ENCODE data around the gene PHACTR4.
"Not testable (repeated sequence)": the region's sequence is repeated elsewhere in the genome, so short reads cannot be mapped to it uniquely, and the experiment has no call there.

The PHACTR4 gene

DNA sequence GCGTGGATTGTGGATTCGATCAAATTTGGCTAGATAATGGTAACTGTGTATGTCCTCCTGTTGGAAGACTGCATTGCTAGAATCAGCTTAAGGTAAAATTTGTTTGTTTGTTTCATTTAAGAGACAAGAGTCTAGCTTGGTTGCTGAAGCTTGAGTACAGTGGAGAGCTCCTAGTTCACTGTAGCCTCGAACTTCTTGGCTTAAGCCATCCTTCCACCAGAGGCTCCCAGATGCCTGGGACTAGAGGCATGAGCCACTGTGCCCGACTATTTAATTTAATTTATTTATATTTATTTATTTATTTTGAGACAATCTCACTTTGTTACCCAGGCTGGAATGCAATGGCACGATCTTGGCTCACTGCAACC, 1.5 kb downstream of the PHACTR4 start:
- no peak for DNase-seq (ENCODE audit: low read depth)
- in situ Hi-C loops (cut with HindIII; ENCODE audit: low sequenced_read_pairs): no loop called here
- TF ChIP-seq, protein P1, sequence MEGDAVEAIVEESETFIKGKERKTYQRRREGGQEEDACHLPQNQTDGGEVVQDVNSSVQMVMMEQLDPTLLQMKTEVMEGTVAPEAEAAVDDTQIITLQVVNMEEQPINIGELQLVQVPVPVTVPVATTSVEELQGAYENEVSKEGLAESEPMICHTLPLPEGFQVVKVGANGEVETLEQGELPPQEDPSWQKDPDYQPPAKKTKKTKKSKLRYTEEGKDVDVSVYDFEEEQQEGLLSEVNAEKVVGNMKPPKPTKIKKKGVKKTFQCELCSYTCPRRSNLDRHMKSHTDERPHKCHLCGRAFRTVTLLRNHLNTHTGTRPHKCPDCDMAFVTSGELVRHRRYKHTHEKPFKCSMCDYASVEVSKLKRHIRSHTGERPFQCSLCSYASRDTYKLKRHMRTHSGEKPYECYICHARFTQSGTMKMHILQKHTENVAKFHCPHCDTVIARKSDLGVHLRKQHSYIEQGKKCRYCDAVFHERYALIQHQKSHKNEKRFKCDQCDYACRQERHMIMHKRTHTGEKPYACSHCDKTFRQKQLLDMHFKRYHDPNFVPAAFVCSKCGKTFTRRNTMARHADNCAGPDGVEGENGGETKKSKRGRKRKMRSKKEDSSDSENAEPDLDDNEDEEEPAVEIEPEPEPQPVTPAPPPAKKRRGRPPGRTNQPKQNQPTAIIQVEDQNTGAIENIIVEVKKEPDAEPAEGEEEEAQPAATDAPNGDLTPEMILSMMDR (IDR thresholded peaks at IDR 0.05; ENCODE audit: low read depth, low read length, missing control alignments): no peak
- H3K4me3 ChIP-seq (ENCODE audit: low read depth, low read length): peak overlapping the region; percentile 91

DNA sequence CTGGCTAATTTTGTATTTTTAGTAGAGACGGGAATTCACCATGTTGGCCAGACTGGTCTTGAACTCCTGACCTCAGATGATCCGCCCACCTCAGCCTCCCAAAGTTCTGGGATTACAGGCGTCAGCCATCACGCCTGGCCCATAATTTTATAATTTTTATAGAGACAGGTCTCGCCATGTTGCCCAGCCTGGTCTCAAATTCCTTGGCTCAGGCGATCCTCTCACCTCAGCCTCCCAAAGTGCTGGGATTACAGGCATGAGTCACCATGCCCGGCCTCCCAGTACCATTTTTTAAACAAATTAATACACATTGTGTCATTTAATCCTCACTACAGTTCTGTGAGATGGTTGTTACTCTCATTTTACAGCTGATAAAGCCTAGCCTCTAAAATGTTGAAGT, 3.9 kb downstream of the PHACTR4 start:
- in situ Hi-C loops (cut with HindIII; ENCODE audit: low sequenced_read_pairs); H3K4me3 ChIP-seq (ENCODE audit: low read depth, low read length); DNase-seq (ENCODE audit: low read depth): not testable (repeated sequence)

DNA sequence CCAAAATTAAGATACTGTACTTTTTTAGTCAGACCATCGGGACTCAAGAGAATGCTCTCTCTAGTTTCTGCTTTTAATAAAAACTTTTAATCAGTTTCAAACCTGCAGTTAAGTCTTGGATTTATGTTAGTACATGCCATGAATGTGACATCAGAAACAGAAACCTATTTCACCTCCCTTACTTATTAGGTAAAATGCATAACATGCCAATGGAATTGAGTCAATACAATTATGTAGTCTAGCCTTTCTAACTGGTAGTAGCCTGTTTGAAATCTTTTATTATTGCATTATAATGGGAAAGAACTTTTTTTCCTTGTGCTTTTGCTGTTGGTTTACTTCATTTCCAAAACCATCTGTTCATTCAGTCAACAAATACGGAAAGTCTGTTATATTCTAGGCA, 4.8 kb downstream of the PHACTR4 start:
- no peak for DNase-seq (ENCODE audit: low read depth)
- in situ Hi-C loops (cut with HindIII; ENCODE audit: low sequenced_read_pairs): no loop called here
- TF ChIP-seq, protein P1 (IDR thresholded peaks at IDR 0.05; ENCODE audit: low read depth, low read length, missing control alignments): no peak
- H3K4me3 ChIP-seq (ENCODE audit: low read depth, low read length): no peak overlapping the region

DNA sequence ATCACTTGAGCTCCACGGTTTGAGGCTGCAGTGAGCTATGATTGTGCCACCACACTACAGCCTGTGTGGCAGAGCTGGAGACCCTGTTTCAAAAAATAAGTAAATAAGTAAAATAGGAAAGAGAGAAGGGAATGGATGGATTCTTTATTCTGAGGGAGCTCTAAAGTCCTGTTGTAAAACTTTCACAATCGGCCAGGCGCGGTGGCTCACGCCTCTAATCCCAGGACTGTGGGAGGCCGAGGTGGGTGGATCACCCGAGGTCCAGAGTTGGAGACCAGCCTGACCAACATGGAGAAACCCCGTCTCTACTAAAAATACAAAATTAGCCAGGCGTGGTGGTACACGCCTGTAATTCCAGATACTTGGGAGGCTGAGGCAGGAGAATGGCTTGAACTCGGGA, 6.1 kb downstream of the PHACTR4 start:
- in situ Hi-C loops (cut with HindIII; ENCODE audit: low sequenced_read_pairs); H3K4me3 ChIP-seq (ENCODE audit: low read depth, low read length); DNase-seq (ENCODE audit: low read depth): not testable (repeated sequence)

DNA sequence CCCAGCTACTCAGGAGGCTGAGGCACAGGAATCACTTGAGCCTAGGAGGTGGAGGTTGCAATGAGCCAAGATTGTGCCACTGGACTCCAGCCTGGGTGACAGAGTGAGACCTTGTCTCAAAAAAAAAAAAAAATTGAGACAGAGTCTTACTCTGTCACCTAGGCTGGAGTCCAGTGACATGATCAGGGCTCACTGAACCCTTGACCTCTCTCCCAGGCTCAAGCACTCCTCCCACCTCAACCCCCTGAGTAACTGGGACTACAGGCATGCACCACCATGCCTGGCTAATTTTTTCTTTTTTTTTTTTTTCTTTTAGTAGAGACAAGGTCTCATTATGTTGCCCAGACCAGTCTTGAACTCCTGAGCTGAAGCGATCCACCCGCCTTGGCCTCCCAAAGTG, 6.7 kb downstream of the PHACTR4 start:
- H3K4me3 ChIP-seq (ENCODE audit: low read depth, low read length); DNase-seq (ENCODE audit: low read depth); in situ Hi-C loops (cut with HindIII; ENCODE audit: low sequenced_read_pairs): not testable (repeated sequence)

DNA sequence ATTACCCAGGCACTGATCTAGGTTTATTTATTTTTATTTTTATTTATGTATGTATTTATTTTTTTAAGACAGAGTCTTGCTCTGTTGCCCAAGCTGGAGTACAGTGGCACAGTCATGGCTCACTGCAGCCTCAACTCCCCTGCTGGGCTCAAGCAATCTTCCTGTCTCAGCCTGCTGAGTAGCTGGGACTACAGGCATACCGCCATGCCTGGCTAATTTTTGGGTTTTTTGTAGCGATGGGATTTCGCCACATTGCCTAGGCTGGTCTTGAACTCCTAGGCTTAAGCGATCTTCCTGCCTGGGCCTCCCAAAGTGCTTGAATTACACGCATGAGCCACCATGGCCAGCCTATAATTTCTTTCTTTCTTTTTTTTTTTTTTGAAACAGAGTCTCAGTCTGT, 9.4 kb downstream of the PHACTR4 start:
- H3K4me3 ChIP-seq (ENCODE audit: low read depth, low read length): no peak overlapping the region
- no peak for DNase-seq (ENCODE audit: low read depth)
- in situ Hi-C loops (cut with HindIII; ENCODE audit: low sequenced_read_pairs): no loop called here
- TF ChIP-seq, protein P1 (IDR thresholded peaks at IDR 0.05; ENCODE audit: low read depth, low read length, missing control alignments): no peak

DNA sequence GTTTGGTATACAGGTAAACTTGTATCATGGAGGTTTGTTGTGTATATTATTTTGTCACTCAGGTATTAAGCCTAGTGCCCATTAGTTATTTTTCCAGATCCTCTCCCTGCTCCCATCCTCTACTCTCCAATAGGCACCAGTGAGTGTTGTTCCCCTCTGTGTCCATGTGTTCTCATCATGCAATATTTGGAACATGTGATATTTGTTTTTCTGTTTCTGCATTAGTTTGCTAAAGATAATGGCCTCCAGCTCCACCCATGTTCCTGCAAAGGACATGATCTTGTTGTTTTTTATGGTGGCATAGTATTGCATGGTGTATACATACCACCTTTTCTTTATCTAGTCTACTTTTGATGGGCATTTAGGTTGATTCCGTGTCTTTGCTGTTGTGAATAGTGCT, 10.9 kb downstream of the PHACTR4 start:
- no peak for DNase-seq (ENCODE audit: low read depth)
- H3K4me3 ChIP-seq (ENCODE audit: low read depth, low read length): no peak overlapping the region
- in situ Hi-C loops (cut with HindIII; ENCODE audit: low sequenced_read_pairs): no loop called here
- TF ChIP-seq, protein P1 (IDR thresholded peaks at IDR 0.05; ENCODE audit: low read depth, low read length, missing control alignments): no peak

DNA sequence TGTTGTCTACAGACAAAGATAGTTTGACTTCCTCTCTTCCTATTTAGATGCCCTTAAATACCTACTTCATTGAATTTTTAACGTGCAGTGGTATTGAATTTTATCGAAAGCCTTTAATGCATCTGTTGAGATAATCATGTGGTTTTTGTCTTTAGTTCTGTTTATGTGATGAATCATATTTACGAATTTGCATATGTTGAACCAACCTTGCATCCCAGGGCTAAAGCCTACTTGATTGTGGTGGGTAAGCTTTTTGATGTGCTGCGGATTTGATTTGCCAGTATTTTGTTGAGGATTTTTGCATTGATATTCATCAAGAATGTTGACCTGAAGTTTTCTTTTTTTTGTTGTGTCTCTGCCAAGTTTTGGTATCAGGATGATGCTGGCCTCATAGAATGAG, 14.2 kb downstream of the PHACTR4 start:
- DNase-seq (ENCODE audit: low read depth); H3K4me3 ChIP-seq (ENCODE audit: low read depth, low read length); in situ Hi-C loops (cut with HindIII; ENCODE audit: low sequenced_read_pairs): not testable (repeated sequence)

DNA sequence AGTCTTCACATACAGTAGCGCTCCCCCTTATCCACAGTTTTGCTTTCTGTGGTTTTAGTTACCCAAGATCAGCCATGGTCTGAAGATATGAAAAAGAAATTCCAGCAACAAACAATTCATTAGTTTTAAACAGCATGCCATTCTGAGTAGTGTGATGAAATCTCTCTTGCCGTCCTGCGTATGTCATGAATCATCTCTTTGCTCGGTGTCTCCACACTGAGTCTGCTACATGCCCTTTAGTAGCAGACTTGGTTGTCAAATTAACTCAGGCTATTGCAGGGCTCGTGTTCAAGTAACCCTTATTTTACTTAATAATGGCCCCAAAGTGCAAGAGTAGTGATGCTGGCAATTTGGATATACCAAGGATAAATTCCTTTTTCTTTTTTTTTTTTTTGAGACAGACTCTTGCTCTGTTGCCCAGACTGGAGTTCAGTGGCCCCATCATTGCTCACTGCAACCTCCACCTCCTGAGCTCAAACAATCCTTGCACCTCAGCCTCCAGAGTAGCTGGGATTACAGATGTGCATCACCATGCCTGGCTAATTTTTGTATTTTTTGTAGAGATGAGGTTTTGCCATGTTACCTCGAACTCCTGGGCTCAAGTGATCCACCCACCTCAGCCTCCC, 22.6 kb downstream of the PHACTR4 start:
- in situ Hi-C loops (cut with HindIII; ENCODE audit: low sequenced_read_pairs): no loop called here
- peak; percentile 67 for DNase-seq (ENCODE audit: low read depth)
- H3K4me3 ChIP-seq (ENCODE audit: low read depth, low read length): no peak overlapping the region
- TF ChIP-seq, protein P1 (IDR thresholded peaks at IDR 0.05; ENCODE audit: low read depth, low read length, missing control alignments): no peak
